GM23338 (cell line): ENCODE measurements around the gene CALR3. TPM values are rescaled to one million over a fixed set of nuclear protein-coding genes. Genes with fewer than 3 reads are reported as not detected.

Experiments used
- ATAC-seq: fragments of 200-7000 bp; cut with Tn5 transposase; 3 replicates; pipeline ENCODE4 v1.9.1; 2020
- DNase-seq: peaks from one replicate; pipeline ENCODE4 v3.0.0-alpha.2; 2015; ENCODE audit warnings: low spot score
- H2AFZ ChIP-seq: fragments of 200-600 bp; sonication (generic); 2 replicates; pipeline ENCODE4 v1.8.0; 2016; ENCODE audit warnings: antibody characterized with exemption, mild to moderate bottlenecking, moderate library complexity
- H3F3A ChIP-seq: fragments of 200-600 bp; sonication (generic); replicated peaks from 2 replicates; pipeline ENCODE4 v1.8.0; 2017; ENCODE audit warnings: antibody characterized with exemption, mixed run types, low read depth
- H3K27ac ChIP-seq: fragments of 200-600 bp; sonication (generic); 2 replicates; pipeline ENCODE4 v1.6.1; 2016; ENCODE audit warnings: low read depth
- H3K27me3 ChIP-seq: fragments of 200-600 bp; sonication (generic); 2 replicates; pipeline ENCODE4 v1.8.0; 2016; ENCODE audit warnings: mild to moderate bottlenecking, mixed run types, moderate library complexity; ENCODE audit not compliant: insufficient read depth
- H3K36me3 ChIP-seq: fragments of 200-600 bp; sonication (generic); 2 replicates; pipeline ENCODE4 v1.8.0; 2016; ENCODE audit warnings: mild to moderate bottlenecking; ENCODE audit not compliant: insufficient read depth
- H3K4me1 ChIP-seq: fragments of 200-600 bp; sonication (generic); 2 replicates; pipeline ENCODE4 v1.8.0; 2016; ENCODE audit warnings: mild to moderate bottlenecking, moderate library complexity; ENCODE audit not compliant: insufficient read depth
- H3K4me2 ChIP-seq: fragments of 200-600 bp; sonication (generic); 2 replicates; pipeline ENCODE4 v1.7.1; 2017; ENCODE audit warnings: mixed run types
- H3K4me3 ChIP-seq: fragments of 200-600 bp; sonication (generic); 2 replicates; pipeline ENCODE4 v1.6.1; 2016; ENCODE audit warnings: mixed run types
- H3K79me2 ChIP-seq: fragments of 200-600 bp; sonication (generic); replicated peaks from 2 replicates; pipeline ENCODE4 v1.8.0; 2017; ENCODE audit warnings: mild to moderate bottlenecking; ENCODE audit not compliant: insufficient read depth
- H3K9me2 ChIP-seq: fragments of 200-600 bp; sonication (generic); 2 replicates; pipeline ENCODE4 v1.8.0; 2017; ENCODE audit not compliant: insufficient read depth
- H4K20me1 ChIP-seq: fragments of 200-600 bp; sonication (generic); replicated peaks from 2 replicates; pipeline ENCODE4 v1.8.0; 2017; ENCODE audit warnings: mild to moderate bottlenecking; ENCODE audit not compliant: insufficient read depth
- H3K27ac Mint-ChIP-seq: 2 replicates; pipeline ENCODE4 v1.8.0; 2020; ENCODE audit warnings: inconsistent platforms, mild to moderate bottlenecking, moderate library complexity, mixed read lengths
- H3K27me3 Mint-ChIP-seq: 3 replicates; pipeline ENCODE4 v1.8.0; 2022; ENCODE audit warnings: low read depth, mild to moderate bottlenecking, moderate library complexity, mixed read lengths, inconsistent platforms; ENCODE audit not compliant: insufficient read depth, poor library complexity
- H3K36me3 Mint-ChIP-seq: 3 replicates; pipeline ENCODE4 v1.8.0; 2021; ENCODE audit warnings: low read depth, mild to moderate bottlenecking, inconsistent platforms, moderate library complexity, mixed read lengths
- H3K4me1 Mint-ChIP-seq: 3 replicates; pipeline ENCODE4 v1.8.0; 2020; ENCODE audit warnings: mild to moderate bottlenecking, inconsistent platforms, mixed read lengths
- H3K4me3 Mint-ChIP-seq: 3 replicates; pipeline ENCODE4 v1.8.0; 2021; ENCODE audit warnings: moderate library complexity, mild to moderate bottlenecking, inconsistent platforms, mixed read lengths
- H3K9me3 Mint-ChIP-seq: 3 replicates; pipeline ENCODE4 v1.8.0; 2020; ENCODE audit warnings: moderate library complexity, mild to moderate bottlenecking, inconsistent platforms, mixed read lengths
- CREB1 ChIP-seq: fragments of 250-450 bp; sonication (Bioruptor Pico); IDR thresholded peaks from 2 replicates; pipeline ENCODE4 v1.5.0; 2020; ENCODE audit warnings: low read depth, mild to moderate bottlenecking, moderate library complexity
- CTCF ChIP-seq, 2 experiments: fragments of 200-600 bp in 1 of 2; sonication (generic) in 1 of 2; conservative IDR thresholded peaks; 2 replicates each; pipeline versions ENCODE4 v1.5.1 to v1.6.1; 2016 to 2017; ENCODE audit warnings: antibody characterized with exemption in 2 of 2, low read depth in 2 of 2, mild to moderate bottlenecking in 2 of 2, moderate library complexity in 1 of 2
- EZH2 ChIP-seq: fragments of 200-600 bp; sonication (generic); IDR thresholded peaks from one replicate; pipeline ENCODE4 v1.8.0; 2017; ENCODE audit warnings: antibody characterized with exemption, mild to moderate bottlenecking, low read depth; ENCODE audit not compliant: unreplicated experiment
- EZH2phosphoT487 ChIP-seq: fragments of 200-600 bp; sonication (generic); IDR thresholded peaks from one replicate; pipeline ENCODE4 v1.8.1; 2018; ENCODE audit warnings: antibody characterized with exemption; ENCODE audit not compliant: unreplicated experiment
- JUNB ChIP-seq: IDR thresholded peaks from one replicate; pipeline ENCODE4 v1.6.1; 2016; ENCODE audit warnings: antibody characterized with exemption; ENCODE audit not compliant: unreplicated experiment
- NANOG ChIP-seq: IDR thresholded peaks from 2 replicates; pipeline ENCODE4 v1.6.1; 2016; ENCODE audit warnings: antibody characterized with exemption, borderline replicate concordance
- POLR2AphosphoS5 ChIP-seq: IDR thresholded peaks from 2 replicates; pipeline ENCODE4 v1.6.1; 2016; ENCODE audit warnings: antibody characterized with exemption, low read depth
- REST ChIP-seq: IDR thresholded peaks from one replicate; pipeline ENCODE4 v1.6.1; 2018; ENCODE audit warnings: antibody characterized with exemption; ENCODE audit not compliant: unreplicated experiment
- STAT1 ChIP-seq: IDR thresholded peaks from one replicate; pipeline ENCODE4 v1.6.1; 2016; ENCODE audit warnings: antibody characterized with exemption; ENCODE audit not compliant: unreplicated experiment
- ZNF114 ChIP-seq: fragments of 250-450 bp; sonication (Bioruptor Pico); IDR thresholded peaks from 2 replicates; pipeline ENCODE4 v1.5.0; 2020; ENCODE audit warnings: mild to moderate bottlenecking, moderate library complexity
- ZNF331 ChIP-seq: fragments of 250-450 bp; sonication (Bioruptor Pico); IDR thresholded peaks from 2 replicates; pipeline ENCODE4 v1.5.0; 2020; ENCODE audit warnings: low read depth, mild to moderate bottlenecking, moderate library complexity
- polyA plus RNA-seq: library from polyadenylated mRNA; unstranded; fragments of >200 nt; fragmentation: Nextera tagmentation; extraction: Ambion mirVana; gene quantifications from 2 replicates; pipeline ENCODE4 v1.2.1, GENCODE V29; 2016
- total RNA-seq: library from RNA; depleted of rRNA; stranded (reverse); fragments of >200 nt; shearing (Covaris generic); gene quantifications from 2 replicates; pipeline ENCODE4 v1.2.3, GENCODE V29; 2014
- TF ChIP-seq, protein P1 (sequence below): IDR thresholded peaks from 2 replicates; pipeline ENCODE4 v1.6.1; 2016; ENCODE audit warnings: antibody characterized with exemption

CALR3 gene
- total and polyA plus RNA-seq, 2 experiments from 2014 or later: 0.42 to 0.66 TPM

GRCh38 chr19:16508546-16508945 lies 12.6 kb upstream of the CALR3 start:
- no peak overlapping the region for H3K4me3 ChIP-seq
- H3K9me3 Mint-ChIP-seq: no peaks in the 10 kb centered on the region
- no peak overlapping the region for H3K4me3 Mint-ChIP-seq
- ATAC-seq: no peak
- TF ChIP-seq STAT1 (no peak), EZH2phosphoT487 (no peak), CREB1 (CRISPR knock-in tag) (no peak), JUNB (no peak), CTCF (conservative IDR thresholded peaks at IDR 0.05; ENCODE audit: low read depth in 2 of 2) (no peak)
- TF ChIP-seq, protein P1, sequence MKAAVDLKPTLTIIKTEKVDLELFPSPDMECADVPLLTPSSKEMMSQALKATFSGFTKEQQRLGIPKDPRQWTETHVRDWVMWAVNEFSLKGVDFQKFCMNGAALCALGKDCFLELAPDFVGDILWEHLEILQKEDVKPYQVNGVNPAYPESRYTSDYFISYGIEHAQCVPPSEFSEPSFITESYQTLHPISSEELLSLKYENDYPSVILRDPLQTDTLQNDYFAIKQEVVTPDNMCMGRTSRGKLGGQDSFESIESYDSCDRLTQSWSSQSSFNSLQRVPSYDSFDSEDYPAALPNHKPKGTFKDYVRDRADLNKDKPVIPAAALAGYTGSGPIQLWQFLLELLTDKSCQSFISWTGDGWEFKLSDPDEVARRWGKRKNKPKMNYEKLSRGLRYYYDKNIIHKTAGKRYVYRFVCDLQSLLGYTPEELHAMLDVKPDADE: no peak
- no peaks in the 10 kb centered on the region for H3K36me3 ChIP-seq
- no peak overlapping the region for H3K27ac ChIP-seq
- H4K20me1 ChIP-seq: no peaks in the 10 kb centered on the region
- no peaks in the 10 kb centered on the region for H3K4me1 ChIP-seq
- no peaks in the 10 kb centered on the region for H3K27me3 ChIP-seq
- no peak overlapping the region for H2AFZ ChIP-seq
- H3F3A ChIP-seq: no peaks in the 10 kb centered on the region
- no peak overlapping the region for H3K27ac Mint-ChIP-seq
- H3K79me2 ChIP-seq: no peaks in the 10 kb centered on the region
- H3K4me2 ChIP-seq: no peak overlapping the region
- H3K27me3 Mint-ChIP-seq: peaks cover 3% of the 10 kb centered on the region
- no peaks in the 10 kb centered on the region for H3K4me1 Mint-ChIP-seq
- no peaks in the 10 kb centered on the region for H3K9me2 ChIP-seq
- peaks cover 10% of the 10 kb centered on the region; the same call in 2 of the 3 replicates for H3K36me3 Mint-ChIP-seq
- DNase-seq: no peak

DNA sequence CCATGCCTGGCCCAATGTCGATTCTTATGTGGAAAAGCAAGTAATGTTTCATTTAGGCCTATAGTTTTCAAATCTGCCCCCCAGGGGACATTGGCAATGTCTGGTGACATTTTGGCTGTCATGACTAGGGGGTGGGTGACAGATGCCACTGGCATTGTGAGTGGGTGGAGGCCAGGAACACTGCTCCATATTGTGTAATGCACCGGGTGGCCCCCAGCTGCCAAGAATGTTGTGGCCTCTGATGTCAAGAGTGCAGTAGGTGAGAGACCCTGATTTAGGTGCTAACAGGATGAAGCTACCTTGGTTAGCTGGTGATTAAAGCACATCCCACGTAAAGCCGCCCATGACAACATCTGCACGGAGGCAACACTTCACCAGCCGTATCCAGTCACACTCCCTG lies 11.0 kb upstream of the CALR3 start:
- ATAC-seq (no peak), DNase-seq (no peak)
- no peak overlapping the region for H2AFZ ChIP-seq
- H3K36me3 Mint-ChIP-seq: peaks cover 11% of the 10 kb centered on the region
- H3K27ac ChIP-seq: no peak overlapping the region
- H3K4me3 ChIP-seq: no peak overlapping the region
- H3K4me1 ChIP-seq: no peaks in the 10 kb centered on the region
- no peak overlapping the region for H3K27ac Mint-ChIP-seq
- no peaks in the 10 kb centered on the region for H3K4me1 Mint-ChIP-seq
- H3K36me3 ChIP-seq: no peaks in the 10 kb centered on the region
- H3K27me3 ChIP-seq: no peaks in the 10 kb centered on the region
- no peak overlapping the region for H3K4me2 ChIP-seq
- H3K9me2 ChIP-seq: no peaks in the 10 kb centered on the region
- H3K4me3 Mint-ChIP-seq: no peak overlapping the region
- no peaks in the 10 kb centered on the region for H3K9me3 Mint-ChIP-seq
- no peaks in the 10 kb centered on the region for H3F3A ChIP-seq
- no peaks in the 10 kb centered on the region for H3K79me2 ChIP-seq
- no peaks in the 10 kb centered on the region for H4K20me1 ChIP-seq
- H3K27me3 Mint-ChIP-seq: peaks cover 3% of the 10 kb centered on the region
- no peak for TF ChIP-seq NANOG
- no peak for TF ChIP-seq EZH2phosphoT487
- TF ChIP-seq STAT1: no peak
- TF ChIP-seq, protein P1: no peak
- no peak for TF ChIP-seq CREB1 (CRISPR knock-in tag)
- TF ChIP-seq REST: no peak
- no peak for TF ChIP-seq JUNB
- no peak for TF ChIP-seq CTCF (conservative IDR thresholded peaks at IDR 0.05; ENCODE audit: low read depth in 2 of 2)
- no peak for TF ChIP-seq EZH2
- TF ChIP-seq POLR2AphosphoS5: no peak
- no peak for TF ChIP-seq ZNF114 (CRISPR knock-in tag)
- no peak for TF ChIP-seq ZNF331
